Mesenchymal stem cell (in vitro differentiated cells and primary cell): ENCODE results near the gene FAM221B.

Experiments used
- DNase-seq: peaks from one replicate; pipeline ENCODE4 v3.0.0-alpha.2; 2013
- H2AFZ ChIP-seq: one replicate; pipeline ENCODE4 v1.6.1; 2013; ENCODE audit warnings: low read depth, mild to moderate bottlenecking, control low read depth, inconsistent platforms, low read length, moderate library complexity
- H2AK5ac ChIP-seq: 2 replicates; pipeline ENCODE4 v1.6.1; 2013; ENCODE audit warnings: low read length, moderate library complexity, mild to moderate bottlenecking, inconsistent platforms; ENCODE audit not compliant: severe bottlenecking
- H2BK120ac ChIP-seq: one replicate; pipeline ENCODE4 v1.6.1; 2013; ENCODE audit warnings: low read depth, mild to moderate bottlenecking, inconsistent platforms, low read length, moderate library complexity
- H2BK12ac ChIP-seq, 2 experiments: one replicate each; pipeline ENCODE4 v1.6.1; 2013; ENCODE audit warnings: inconsistent platforms in 2 of 2, low read length in 2 of 2, mild to moderate bottlenecking in 2 of 2, moderate library complexity in 2 of 2, control low read depth in 1 of 2
- H2BK15ac ChIP-seq: one replicate; pipeline ENCODE4 v1.6.1; 2013; ENCODE audit warnings: mild to moderate bottlenecking, low read depth, inconsistent platforms; ENCODE audit not compliant: poor library complexity, severe bottlenecking
- H2BK5ac ChIP-seq: 2 replicates; pipeline ENCODE4 v1.6.1; 2013; ENCODE audit warnings: low read depth, mild to moderate bottlenecking, low read length, control low read depth, inconsistent platforms; ENCODE audit not compliant: poor library complexity, severe bottlenecking
- H3K14ac ChIP-seq, 2 experiments: one replicate each; pipeline ENCODE4 v1.6.1; 2013; ENCODE audit warnings: inconsistent platforms in 2 of 2, low read length in 2 of 2, control low read depth in 1 of 2, mild to moderate bottlenecking in 1 of 2, moderate library complexity in 1 of 2
- H3K18ac ChIP-seq, 2 experiments: one replicate each; pipeline ENCODE4 v1.6.1; 2013; ENCODE audit warnings: inconsistent platforms in 2 of 2, low read length in 2 of 2, control low read depth in 1 of 2, low read depth in 1 of 2, mild to moderate bottlenecking in 1 of 2
- H3K23ac ChIP-seq, 2 experiments: one replicate each; pipeline ENCODE4 v1.6.1; 2013; ENCODE audit warnings: inconsistent platforms in 2 of 2, low read length in 2 of 2, mild to moderate bottlenecking in 2 of 2, moderate library complexity in 2 of 2, control low read depth in 1 of 2
- H3K27ac ChIP-seq: 2 replicates; pipeline ENCODE4 v1.5.1; 2013; ENCODE audit warnings: mild to moderate bottlenecking, moderate library complexity, low read length, control low read depth, inconsistent platforms; ENCODE audit not compliant: poor library complexity, severe bottlenecking
- H3K27me3 ChIP-seq, 2 experiments: 2 replicates each; pipeline versions ENCODE4 v1.6.1 to v1.7.0; 2013; ENCODE audit warnings: low read length in 2 of 2, mild to moderate bottlenecking in 2 of 2, moderate library complexity in 2 of 2, control low read depth in 1 of 2, inconsistent platforms in 1 of 2; ENCODE audit not compliant: control insufficient read depth in 1 of 2, insufficient read depth in 1 of 2
- H3K36me3 ChIP-seq, 2 experiments: 2 replicates each; pipeline versions ENCODE4 v1.6.1 to v1.7.0; 2013; ENCODE audit warnings: low read length in 2 of 2, control low read depth in 1 of 2, inconsistent platforms in 1 of 2, low read depth in 1 of 2, mild to moderate bottlenecking in 1 of 2; ENCODE audit not compliant: insufficient read depth in 2 of 2, control insufficient read depth in 1 of 2
- H3K4ac ChIP-seq, 2 experiments: one replicate each; pipeline ENCODE4 v1.6.1; 2013; ENCODE audit warnings: inconsistent platforms in 2 of 2, low read length in 2 of 2, mild to moderate bottlenecking in 2 of 2, moderate library complexity in 2 of 2, control low read depth in 1 of 2, low read depth in 1 of 2
- H3K4me1 ChIP-seq: 2 replicates; pipeline ENCODE4 v1.6.1; 2013; ENCODE audit warnings: low read depth, low read length, control low read depth; ENCODE audit not compliant: control insufficient read depth, insufficient read depth
- H3K4me2 ChIP-seq: 2 replicates; pipeline ENCODE4 v1.6.1; 2013; ENCODE audit warnings: low read length, mild to moderate bottlenecking, inconsistent platforms; ENCODE audit not compliant: poor library complexity, severe bottlenecking
- H3K4me3 ChIP-seq, 2 experiments: 2 replicates each; pipeline versions ENCODE4 v1.5.1 to v1.7.0; 2013; ENCODE audit warnings: low read length in 2 of 2, mild to moderate bottlenecking in 2 of 2, control low read depth in 1 of 2, low read depth in 1 of 2; ENCODE audit not compliant: insufficient read depth in 1 of 2
- H3K79me1 ChIP-seq: replicated peaks from 2 replicates; pipeline ENCODE4 v1.6.1; 2013; ENCODE audit warnings: mild to moderate bottlenecking, control low read depth, low read length, inconsistent platforms; ENCODE audit not compliant: poor library complexity, severe bottlenecking
- H3K9ac ChIP-seq: 2 replicates; pipeline ENCODE4 v1.7.0; 2013; ENCODE audit warnings: mild to moderate bottlenecking, low read length, moderate library complexity
- H3K9me3 ChIP-seq: 2 replicates; pipeline ENCODE4 v1.7.0; 2013; ENCODE audit warnings: mild to moderate bottlenecking, low read length; ENCODE audit not compliant: control insufficient read depth
- H4K8ac ChIP-seq: one replicate; pipeline ENCODE4 v1.6.1; 2013; ENCODE audit warnings: inconsistent platforms, mild to moderate bottlenecking, low read length, moderate library complexity
- H4K91ac ChIP-seq: one replicate; pipeline ENCODE4 v1.6.1; 2013; ENCODE audit warnings: mild to moderate bottlenecking, low read length, inconsistent platforms
- WGBS: methylation state at CpG from one replicate; pipeline ENCODE4 v1.1.7; 2013; ENCODE audit warnings: mixed read lengths; 5-methylcytosine and 5-hydroxymethylcytosine counted together

The FAM221B gene

DNA sequence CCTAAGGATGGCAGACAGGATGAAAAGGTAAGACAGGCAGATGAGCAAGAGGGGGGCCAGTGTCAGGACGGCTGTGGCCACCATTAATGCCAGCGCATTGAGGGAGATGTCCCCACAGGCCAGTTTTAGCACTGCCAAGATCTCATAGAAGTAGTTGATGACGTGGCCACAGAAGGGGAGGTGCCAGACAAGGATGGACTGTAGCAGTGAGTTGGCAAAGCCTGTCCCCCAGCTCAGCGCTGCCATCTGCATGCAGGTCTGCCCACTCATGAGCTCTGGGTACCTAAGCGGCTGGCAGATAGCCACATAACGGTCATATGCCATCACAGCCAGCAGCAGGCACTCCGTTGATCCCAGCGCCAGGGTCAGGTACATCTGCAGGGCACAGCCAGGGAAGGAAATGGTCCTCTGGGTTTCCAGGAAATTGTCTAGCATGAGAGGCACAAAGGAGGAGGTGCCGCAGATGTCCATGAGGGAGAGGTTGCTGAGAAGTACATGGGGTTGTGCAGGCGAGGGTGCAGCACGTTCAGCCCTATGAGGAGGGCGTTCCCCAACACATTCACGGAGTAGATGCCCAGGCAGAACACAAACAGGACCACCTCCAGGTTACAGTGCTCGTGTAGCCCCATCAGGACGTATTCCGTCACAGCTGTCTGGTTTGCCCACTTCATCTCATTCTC lies 30.9 kb upstream of the FAM221B start:
- no peak overlapping the region for H3K9ac ChIP-seq
- H3K23ac ChIP-seq, result no peak overlapping the region
- H3K14ac ChIP-seq, result no peak overlapping the region
- H2BK120ac ChIP-seq, result no peak overlapping the region
- H4K8ac ChIP-seq, result no peak overlapping the region
- no peaks in the 10 kb centered on the region for H3K9me3 ChIP-seq
- no peak overlapping the region for H3K4ac ChIP-seq
- H3K4me3 ChIP-seq, result no peak overlapping the region
- DNase-seq, result no peak
- H2AFZ ChIP-seq, result no peak overlapping the region
- H2BK12ac ChIP-seq, result no peak overlapping the region
- no peak overlapping the region for H4K91ac ChIP-seq
- H3K79me1 ChIP-seq, result no peaks in the 10 kb centered on the region
- no peak overlapping the region for H3K27ac ChIP-seq
- H3K4me1 ChIP-seq, result no peaks in the 10 kb centered on the region
- no peak overlapping the region for H2BK15ac ChIP-seq
- H3K27me3 ChIP-seq, result peaks cover 45 to 62% of the 10 kb centered on the region in 2 experiments
- WGBS, result 84% methylated on average over 16 of the region's 16 CpGs
- no peak overlapping the region for H3K18ac ChIP-seq
- no peak overlapping the region for H3K4me2 ChIP-seq
- no peak overlapping the region for H2AK5ac ChIP-seq
- H3K36me3 ChIP-seq, result no peaks in the 10 kb centered on the region
- H2BK5ac ChIP-seq, result no peak overlapping the region

DNA sequence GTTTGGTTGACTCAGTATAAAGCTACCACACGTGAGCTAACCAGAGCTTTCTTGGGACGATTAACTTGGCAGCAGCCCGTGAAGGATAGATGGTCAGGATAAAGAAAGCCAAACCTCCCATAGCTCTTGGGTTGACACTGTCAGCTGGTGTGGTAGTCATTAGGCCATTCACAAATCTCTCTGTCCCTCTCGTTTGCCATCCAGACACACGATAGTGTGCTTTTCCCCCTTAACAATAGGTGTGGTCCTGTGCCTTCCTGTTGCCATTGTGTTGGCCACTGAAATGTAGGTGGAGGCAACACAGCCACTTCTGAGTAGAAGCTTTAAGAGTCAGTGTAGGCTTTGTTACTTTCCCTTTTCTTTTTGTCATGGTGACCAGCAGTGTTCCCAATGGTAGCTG lies 29.9 kb upstream of the FAM221B start:
- H3K36me3 ChIP-seq, result peaks cover 0 to 5% of the 10 kb centered on the region in 2 experiments
- no peak overlapping the region for H3K4me2 ChIP-seq
- H3K9me3 ChIP-seq, result no peaks in the 10 kb centered on the region
- H2AFZ ChIP-seq, result no peak overlapping the region
- 92% methylated on average over 5 of the region's 5 CpGs for WGBS
- DNase-seq, result no peak
- H3K23ac ChIP-seq, result no peak overlapping the region
- no peak overlapping the region for H3K4me3 ChIP-seq
- no peak overlapping the region for H2BK15ac ChIP-seq
- no peak overlapping the region for H4K8ac ChIP-seq
- H3K9ac ChIP-seq, result no peak overlapping the region
- H3K14ac ChIP-seq, result no peak overlapping the region
- no peak overlapping the region for H3K18ac ChIP-seq
- no peak overlapping the region for H2BK12ac ChIP-seq
- H3K79me1 ChIP-seq, result no peaks in the 10 kb centered on the region
- H4K91ac ChIP-seq, result no peak overlapping the region
- H3K27ac ChIP-seq, result no peak overlapping the region
- H2BK120ac ChIP-seq, result no peak overlapping the region
- H3K27me3 ChIP-seq, result peaks cover 37 to 61% of the 10 kb centered on the region in 2 experiments
- H2AK5ac ChIP-seq, result no peak overlapping the region
- H3K4me1 ChIP-seq, result no peaks in the 10 kb centered on the region
- no peak overlapping the region for H2BK5ac ChIP-seq
- no peak overlapping the region for H3K4ac ChIP-seq

DNA sequence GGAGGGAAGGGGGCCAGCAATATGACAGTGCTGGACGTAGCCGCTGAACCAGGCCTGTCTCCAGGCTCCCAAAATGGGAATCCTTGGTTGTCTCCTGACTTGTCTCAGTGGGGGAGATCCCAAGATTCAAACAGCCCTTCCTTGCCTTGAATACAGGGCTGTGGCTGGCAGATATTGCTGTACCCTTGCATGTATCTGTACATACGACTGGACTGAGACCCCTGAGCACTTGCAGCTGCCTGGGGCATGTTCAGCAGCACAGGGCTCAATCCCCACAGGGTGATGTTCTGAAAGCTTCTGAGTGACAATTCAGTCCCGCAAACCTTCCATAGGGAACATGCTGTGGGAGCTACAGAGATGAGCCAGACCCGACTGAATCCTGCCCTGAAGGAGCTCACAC lies 28.4 kb upstream of the FAM221B start:
- DNase-seq, result no peak
- WGBS, result 88% methylated on average over 5 of the region's 5 CpGs
- Histone ChIP-seq H2BK5ac (no peak overlapping the region), H3K23ac (no peak overlapping the region), H2AFZ (no peak overlapping the region), H2BK120ac (no peak overlapping the region), H3K4me2 (no peak overlapping the region), H3K36me3 (peaks cover 7 to 12% of the 10 kb centered on the region in 2 experiments), H3K18ac (no peak overlapping the region), H2BK12ac (no peak overlapping the region), H3K4me3 (no peak overlapping the region), H3K9ac (no peak overlapping the region), H3K79me1 (no peaks in the 10 kb centered on the region), H4K8ac (no peak overlapping the region), H3K9me3 (no peaks in the 10 kb centered on the region), H2AK5ac (no peak overlapping the region), H3K27ac (no peak overlapping the region), H3K4me1 (no peaks in the 10 kb centered on the region), H2BK15ac (no peak overlapping the region), H3K4ac (no peak overlapping the region), H3K27me3 (peaks cover 21 to 46% of the 10 kb centered on the region in 2 experiments), H4K91ac (no peak overlapping the region), H3K14ac (no peak overlapping the region)

DNA sequence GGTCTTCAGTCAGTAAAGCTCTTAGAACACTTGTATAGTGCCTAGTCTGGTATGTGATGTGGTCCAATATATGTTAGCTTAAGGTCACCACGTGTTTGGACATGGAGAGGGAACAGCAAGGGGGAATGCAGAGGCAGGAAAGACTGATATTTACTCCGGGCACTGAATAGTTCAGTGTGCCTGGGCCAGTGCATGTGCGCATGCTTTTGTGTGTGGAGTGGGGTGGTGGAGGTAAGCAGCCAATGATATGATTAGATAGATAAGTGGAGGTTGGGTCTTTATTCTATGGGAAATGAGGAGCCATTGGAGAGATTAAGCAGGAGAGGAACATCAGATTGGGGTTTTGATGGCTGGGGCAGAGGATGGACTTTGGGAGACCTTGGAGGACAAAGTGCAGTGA lies 27.7 kb upstream of the FAM221B start:
- H3K36me3 ChIP-seq, result peaks cover 7 to 12% of the 10 kb centered on the region in 2 experiments
- H2AK5ac ChIP-seq, result no peak overlapping the region
- no peaks in the 10 kb centered on the region for H3K9me3 ChIP-seq
- H3K4ac ChIP-seq, result no peak overlapping the region
- no peak overlapping the region for H3K9ac ChIP-seq
- no peak overlapping the region for H4K91ac ChIP-seq
- H3K4me3 ChIP-seq, result no peak overlapping the region
- H2AFZ ChIP-seq, result no peak overlapping the region
- no peak overlapping the region for H2BK5ac ChIP-seq
- no peak overlapping the region for H2BK15ac ChIP-seq
- H3K4me2 ChIP-seq, result no peak overlapping the region
- WGBS, result 71% methylated on average over 3 of the region's 3 CpGs
- H3K14ac ChIP-seq, result no peak overlapping the region
- H3K79me1 ChIP-seq, result no peaks in the 10 kb centered on the region
- no peaks in the 10 kb centered on the region for H3K4me1 ChIP-seq
- peaks cover 15 to 39% of the 10 kb centered on the region in 2 experiments for H3K27me3 ChIP-seq
- H2BK120ac ChIP-seq, result no peak overlapping the region
- DNase-seq, result no peak
- H2BK12ac ChIP-seq, result no peak overlapping the region
- no peak overlapping the region for H3K27ac ChIP-seq
- H3K23ac ChIP-seq, result no peak overlapping the region
- no peak overlapping the region for H3K18ac ChIP-seq
- no peak overlapping the region for H4K8ac ChIP-seq
